OCI-LY1 (cell line): Measurements from ENCODE around the gene IRF7.
"Not testable (repeated sequence)": the region's sequence is repeated elsewhere in the genome, so short reads cannot be mapped to it uniquely, and the experiment has no call there.

Experiments
- H2AFZ ChIP-seq: fragments of 200-600 bp; sonication (generic), shearing (Covaris generic); 2 replicates; pipeline ENCODE4 v1.6.0; 2014; ENCODE audit warnings: antibody characterized with exemption, mild to moderate bottlenecking, low read length
- H3F3A ChIP-seq: fragments of 200-600 bp; sonication (generic), shearing (Covaris generic); 2 replicates; pipeline ENCODE4 v1.6.0; 2014; ENCODE audit warnings: mild to moderate bottlenecking, antibody characterized with exemption, low read length, moderate library complexity; ENCODE audit not compliant: insufficient read depth
- H3K27ac ChIP-seq: fragments of 200-600 bp; sonication (generic); 2 replicates; pipeline ENCODE4 v1.5.1; 2014; ENCODE audit warnings: low read length, mixed run types, mild to moderate bottlenecking, low read depth; ENCODE audit not compliant: poor library complexity, severe bottlenecking
- H3K27me3 ChIP-seq: fragments of 200-600 bp; sonication (generic); 2 replicates; pipeline ENCODE4 v1.6.0; 2014; ENCODE audit warnings: antibody characterized with exemption, mild to moderate bottlenecking, low read length, moderate library complexity; ENCODE audit not compliant: insufficient read depth
- H3K36me3 ChIP-seq: fragments of 200-600 bp; sonication (generic); 2 replicates; pipeline ENCODE4 v1.6.1; 2014; ENCODE audit warnings: mild to moderate bottlenecking, antibody characterized with exemption, low read length, moderate library complexity, mixed read lengths; ENCODE audit not compliant: insufficient read depth
- H3K4me1 ChIP-seq: fragments of 200-600 bp; sonication (generic); 2 replicates; pipeline ENCODE4 v1.5.1; 2014; ENCODE audit warnings: mild to moderate bottlenecking, low read length, moderate library complexity; ENCODE audit not compliant: insufficient read depth, severe bottlenecking
- H3K4me2 ChIP-seq: fragments of 200-600 bp; sonication (generic), shearing (Covaris generic); 2 replicates; pipeline ENCODE4 v1.6.1; 2014; ENCODE audit warnings: low read length
- H3K4me3 ChIP-seq: fragments of 200-600 bp; sonication (generic); 2 replicates; pipeline ENCODE4 v1.5.1; 2014; ENCODE audit warnings: low read length, low read depth, mild to moderate bottlenecking, mixed read lengths; ENCODE audit not compliant: poor library complexity, severe bottlenecking
- H3K79me2 ChIP-seq: fragments of 200-600 bp; shearing (Covaris generic); 2 replicates; pipeline ENCODE4 v1.6.1; 2016; ENCODE audit warnings: mixed run types, low read length, mixed read lengths; ENCODE audit not compliant: insufficient read depth
- H3K9ac ChIP-seq: fragments of 200-600 bp; sonication (generic), shearing (Covaris generic); 2 replicates; pipeline ENCODE4 v1.6.1; 2014; ENCODE audit warnings: mild to moderate bottlenecking, low read length, mixed read lengths
- H3K9me2 ChIP-seq: fragments of 200-600 bp; sonication (generic), shearing (Covaris generic); 2 replicates; pipeline ENCODE4 v1.6.1; 2014; ENCODE audit warnings: low read depth, mild to moderate bottlenecking, low read length, mixed read lengths
- H3K9me3 ChIP-seq: fragments of 200-600 bp; shearing (Covaris generic); 2 replicates; pipeline ENCODE4 v1.6.1; 2014; ENCODE audit warnings: low read length, mixed read lengths
- H4K20me1 ChIP-seq: fragments of 200-600 bp; sonication (generic), shearing (Covaris generic); 2 replicates; pipeline ENCODE4 v1.6.0; 2016; ENCODE audit warnings: mild to moderate bottlenecking, low read length; ENCODE audit not compliant: insufficient read depth
- CTCF ChIP-seq: fragments of 200-600 bp; sonication (generic), shearing (Covaris generic); IDR thresholded peaks from 2 replicates; pipeline ENCODE4 v1.5.1; 2017; ENCODE audit warnings: mild to moderate bottlenecking, antibody characterized with exemption, low read length, moderate library complexity, mixed read lengths
- EZH2 ChIP-seq: fragments of 200-600 bp; sonication (generic), shearing (Covaris generic); IDR thresholded peaks from 2 replicates; pipeline ENCODE4 v1.8.0; 2017; ENCODE audit warnings: borderline replicate concordance, mixed run types, mild to moderate bottlenecking, antibody characterized with exemption, low read length, moderate library complexity, mixed read lengths

Gene IRF7

GRCh38 chr11:574632-575312 is 41.0 kb downstream of the IRF7 start:
- H2AFZ ChIP-seq: no peak overlapping the region

GRCh38 chr11:574031-574570 is 41.6 kb downstream of the IRF7 start:
- Histone ChIP-seq H3K4me3 (peak overlapping the region; percentile 90), H3K4me2 (peak overlapping the region; percentile 100; the same call in 1 of the 2 replicates), H3K4me1 (peaks cover 41% of the 10 kb centered on the region), H3K79me2 (peaks cover 24% of the 10 kb centered on the region)
- H3K9me2 ChIP-seq, H2AFZ ChIP-seq, H3K9ac ChIP-seq, H3K27me3 ChIP-seq, H3K9me3 ChIP-seq, H4K20me1 ChIP-seq, H3K27ac ChIP-seq, H3F3A ChIP-seq, H3K36me3 ChIP-seq: not testable (repeated sequence)

More at GRCh38 chr11:574632-575312, 41.0 kb downstream of the IRF7 start:
- H4K20me1 ChIP-seq: no peaks in the 10 kb centered on the region
- no peaks in the 10 kb centered on the region for H3K9me2 ChIP-seq
- TF ChIP-seq EZH2 (no peak), CTCF (no peak)
- H3K27ac ChIP-seq: no peak overlapping the region
- H3K9me3 ChIP-seq: no peaks in the 10 kb centered on the region
- H3K27me3 ChIP-seq: no peaks in the 10 kb centered on the region
- H3K4me3 ChIP-seq: peak overlapping the region; percentile 90
- H3K9ac ChIP-seq: peak overlapping the region; percentile 84
- no peaks in the 10 kb centered on the region; the same call in 1 of the 2 replicates for H3K36me3 ChIP-seq
- peaks cover 43% of the 10 kb centered on the region for H3K4me1 ChIP-seq
- H3K4me2 ChIP-seq: peak overlapping the region; percentile 100
- H3K79me2 ChIP-seq: peaks cover 31% of the 10 kb centered on the region
- no peaks in the 10 kb centered on the region for H3F3A ChIP-seq

GRCh38 chr11:573146-573759 is 42.5 kb downstream of the IRF7 start:
- Histone ChIP-seq H3K27me3 (peaks cover 5% of the 10 kb centered on the region; the same call in 1 of the 2 replicates), H3K9me3 (no peaks in the 10 kb centered on the region), H3K9ac (no peak overlapping the region), H3F3A (no peaks in the 10 kb centered on the region), H3K4me1 (peaks cover 36% of the 10 kb centered on the region), H3K4me2 (no peak overlapping the region), H2AFZ (no peak overlapping the region), H3K27ac (no peak overlapping the region), H4K20me1 (no peaks in the 10 kb centered on the region), H3K79me2 (peaks cover 16% of the 10 kb centered on the region), H3K36me3 (no peaks in the 10 kb centered on the region; the same call in 1 of the 2 replicates), H3K9me2 (no peaks in the 10 kb centered on the region), H3K4me3 (no peak overlapping the region)
- TF ChIP-seq EZH2: no peak
- no peak for TF ChIP-seq CTCF
